ENCODE results near the gene SNTG2. TPM values are rescaled to one million over a fixed set of nuclear protein-coding genes. Genes with fewer than 3 reads are reported as not detected.

SNTG2 gene
- total RNA-seq, 1 donor from 2014 or later, result 23.2 TPM

DNA sequence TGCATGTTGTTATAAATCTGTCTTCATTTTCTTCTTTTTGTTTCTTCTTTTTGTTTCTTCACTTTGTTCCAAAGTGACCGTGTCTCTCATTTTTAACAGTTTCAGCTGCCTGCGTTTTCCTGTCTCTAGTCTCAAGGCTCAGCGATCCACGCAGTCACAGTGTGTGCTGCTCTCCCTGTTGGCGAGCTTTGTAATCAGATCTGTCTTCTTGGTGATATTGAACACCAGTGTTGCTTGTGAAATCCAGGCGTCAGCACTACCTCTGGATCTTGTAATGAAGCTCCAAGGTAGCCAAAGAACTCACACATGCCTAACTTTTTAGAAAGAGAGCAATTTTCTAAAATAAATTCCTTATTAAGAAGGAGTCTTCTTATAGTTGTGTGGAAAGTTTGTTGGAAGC is 13.2 kb downstream of the SNTG2 start:
- no peak overlapping the region for H3K27ac Mint-ChIP-seq (ENCODE audit: unreplicated experiment)
- H3K27me3 Mint-ChIP-seq (ENCODE audit: unreplicated experiment), result peaks cover 6% of the 10 kb centered on the region
- no peak overlapping the region for H3K4me3 Mint-ChIP-seq (ENCODE audit: unreplicated experiment)
- H3K36me3 Mint-ChIP-seq (ENCODE audit: low read depth, unreplicated experiment), result peaks cover 4% of the 10 kb centered on the region
- no peak for DNase-seq (ENCODE audit: low spot score)
- H3K4me1 Mint-ChIP-seq (ENCODE audit: unreplicated experiment), result peaks cover 7% of the 10 kb centered on the region
- TF ChIP-seq, protein P1, sequence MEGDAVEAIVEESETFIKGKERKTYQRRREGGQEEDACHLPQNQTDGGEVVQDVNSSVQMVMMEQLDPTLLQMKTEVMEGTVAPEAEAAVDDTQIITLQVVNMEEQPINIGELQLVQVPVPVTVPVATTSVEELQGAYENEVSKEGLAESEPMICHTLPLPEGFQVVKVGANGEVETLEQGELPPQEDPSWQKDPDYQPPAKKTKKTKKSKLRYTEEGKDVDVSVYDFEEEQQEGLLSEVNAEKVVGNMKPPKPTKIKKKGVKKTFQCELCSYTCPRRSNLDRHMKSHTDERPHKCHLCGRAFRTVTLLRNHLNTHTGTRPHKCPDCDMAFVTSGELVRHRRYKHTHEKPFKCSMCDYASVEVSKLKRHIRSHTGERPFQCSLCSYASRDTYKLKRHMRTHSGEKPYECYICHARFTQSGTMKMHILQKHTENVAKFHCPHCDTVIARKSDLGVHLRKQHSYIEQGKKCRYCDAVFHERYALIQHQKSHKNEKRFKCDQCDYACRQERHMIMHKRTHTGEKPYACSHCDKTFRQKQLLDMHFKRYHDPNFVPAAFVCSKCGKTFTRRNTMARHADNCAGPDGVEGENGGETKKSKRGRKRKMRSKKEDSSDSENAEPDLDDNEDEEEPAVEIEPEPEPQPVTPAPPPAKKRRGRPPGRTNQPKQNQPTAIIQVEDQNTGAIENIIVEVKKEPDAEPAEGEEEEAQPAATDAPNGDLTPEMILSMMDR (IDR thresholded peaks at IDR 0.05; ENCODE audit: unreplicated experiment), result no peak
- no peaks in the 10 kb centered on the region for H3K9me3 Mint-ChIP-seq (ENCODE audit: unreplicated experiment)

DNA sequence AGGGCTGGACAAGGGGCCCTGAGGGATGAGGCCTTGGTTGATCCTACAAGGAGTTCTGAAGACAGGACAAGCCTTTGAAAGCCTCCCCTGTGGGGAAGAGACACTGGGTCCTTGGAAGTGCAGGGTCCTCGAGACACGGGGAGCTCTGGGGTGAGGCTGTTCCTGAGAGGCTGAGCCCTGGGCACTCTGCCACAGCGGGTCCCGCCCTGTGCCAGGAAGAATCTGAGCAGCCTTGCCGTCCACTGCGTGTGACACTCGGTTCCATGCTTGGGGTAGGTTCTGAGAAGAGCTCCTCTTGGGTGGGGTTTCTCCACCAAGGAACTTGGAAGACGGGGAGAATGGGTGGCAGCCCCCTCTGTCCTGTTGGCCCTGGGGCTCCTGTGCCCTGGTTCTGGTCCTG is 13.9 kb downstream of the SNTG2 start:
- H3K4me1 Mint-ChIP-seq (ENCODE audit: unreplicated experiment), result peaks cover 2% of the 10 kb centered on the region
- TF ChIP-seq, protein P1 (IDR thresholded peaks at IDR 0.05; ENCODE audit: unreplicated experiment), result no peak
- H3K27me3 Mint-ChIP-seq (ENCODE audit: unreplicated experiment), result peaks cover 6% of the 10 kb centered on the region
- no peak overlapping the region for H3K4me3 Mint-ChIP-seq (ENCODE audit: unreplicated experiment)
- H3K27ac Mint-ChIP-seq (ENCODE audit: unreplicated experiment), result no peak overlapping the region
- H3K36me3 Mint-ChIP-seq (ENCODE audit: low read depth, unreplicated experiment), result peaks cover 4% of the 10 kb centered on the region
- H3K9me3 Mint-ChIP-seq (ENCODE audit: unreplicated experiment), result no peaks in the 10 kb centered on the region
- DNase-seq (ENCODE audit: low spot score), result no peak

DNA sequence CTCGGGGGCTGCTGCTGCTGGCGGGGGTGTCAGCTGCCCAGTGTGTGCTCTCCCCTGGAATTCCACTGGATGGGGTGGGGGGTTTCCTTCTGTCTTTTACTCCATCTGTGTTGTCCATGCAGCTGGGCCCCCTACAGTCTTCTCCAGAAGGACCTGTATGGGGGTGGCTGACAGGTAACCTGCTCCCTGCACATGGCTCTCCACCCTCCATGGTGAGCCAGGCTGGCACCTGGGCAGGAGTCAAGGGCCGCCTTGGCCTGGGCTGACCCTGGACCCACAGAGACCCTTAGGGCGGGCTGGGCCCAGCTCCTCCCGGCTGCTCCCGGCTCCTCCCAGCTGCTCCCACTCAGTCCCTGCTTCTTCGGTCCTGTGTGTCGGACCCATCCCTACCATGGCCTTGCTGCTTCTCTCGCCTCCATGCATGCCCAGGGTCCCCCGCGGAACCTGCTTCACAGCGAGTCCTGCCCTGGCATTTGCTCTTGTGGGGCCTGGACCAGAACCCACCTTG is 15.0 kb downstream of the SNTG2 start:
- DNase-seq (ENCODE audit: low spot score), result no peak
- no peak overlapping the region for H3K27ac Mint-ChIP-seq (ENCODE audit: unreplicated experiment)
- peaks cover 8% of the 10 kb centered on the region for H3K27me3 Mint-ChIP-seq (ENCODE audit: unreplicated experiment)
- H3K36me3 Mint-ChIP-seq (ENCODE audit: low read depth, unreplicated experiment), result peaks cover 4% of the 10 kb centered on the region
- H3K4me3 Mint-ChIP-seq (ENCODE audit: unreplicated experiment), result no peak overlapping the region
- peaks cover 2% of the 10 kb centered on the region for H3K4me1 Mint-ChIP-seq (ENCODE audit: unreplicated experiment)
- no peaks in the 10 kb centered on the region for H3K9me3 Mint-ChIP-seq (ENCODE audit: unreplicated experiment)
- TF ChIP-seq, protein P1 (IDR thresholded peaks at IDR 0.05; ENCODE audit: unreplicated experiment), result no peak

DNA sequence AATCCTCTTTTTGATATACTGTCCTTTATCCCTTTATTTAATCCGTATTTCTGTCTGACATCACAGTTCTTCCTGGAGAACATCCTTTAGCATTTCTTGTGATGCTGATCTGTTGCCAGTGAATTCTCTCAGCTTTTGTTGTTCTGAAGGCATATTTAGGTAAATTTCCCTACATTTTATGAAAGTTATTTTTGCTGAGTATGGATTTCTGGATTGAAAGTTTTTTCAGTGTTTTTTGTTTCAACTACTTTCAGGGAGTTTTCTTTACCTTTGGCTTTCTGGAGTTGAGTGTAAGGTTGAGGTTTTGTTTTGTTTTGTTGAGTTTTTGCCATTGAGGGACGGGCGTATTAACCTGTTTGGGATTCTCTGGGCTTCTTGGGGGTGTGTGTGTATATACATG is 22.5 kb downstream of the SNTG2 start:
- TF ChIP-seq, protein P1 (IDR thresholded peaks at IDR 0.05; ENCODE audit: unreplicated experiment), result no peak
- Mint-ChIP-seq H3K4me3 (ENCODE audit: unreplicated experiment) (no peak overlapping the region), H3K27me3 (ENCODE audit: unreplicated experiment) (peaks cover 2% of the 10 kb centered on the region), H3K9me3 (ENCODE audit: unreplicated experiment) (no peaks in the 10 kb centered on the region), H3K27ac (ENCODE audit: unreplicated experiment) (no peak overlapping the region), H3K36me3 (ENCODE audit: low read depth, unreplicated experiment) (peaks cover 6% of the 10 kb centered on the region), H3K4me1 (ENCODE audit: unreplicated experiment) (peaks cover 3% of the 10 kb centered on the region)
- no peak for DNase-seq (ENCODE audit: low spot score)

DNA sequence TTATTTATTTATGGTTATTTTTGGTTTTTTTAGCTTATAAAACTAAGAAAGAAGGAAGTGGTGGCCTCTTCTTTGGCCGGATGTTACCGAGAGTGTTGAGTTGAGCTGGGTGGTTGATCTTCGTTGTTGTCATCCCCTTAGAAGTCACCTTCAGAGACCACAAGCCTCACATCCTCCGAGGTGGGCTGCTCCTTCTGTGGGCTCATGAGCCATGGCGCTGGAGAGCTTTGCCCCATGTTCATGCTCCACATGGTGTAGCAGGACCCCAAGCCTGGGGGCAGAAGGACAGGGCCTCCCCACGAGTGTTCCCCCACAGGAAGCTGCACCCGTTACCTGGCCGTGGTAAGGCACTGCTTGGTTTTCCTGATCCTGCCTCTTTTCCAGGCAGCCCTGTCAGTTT is 23.4 kb downstream of the SNTG2 start:
- H3K9me3 Mint-ChIP-seq (ENCODE audit: unreplicated experiment), result no peaks in the 10 kb centered on the region
- H3K36me3 Mint-ChIP-seq (ENCODE audit: low read depth, unreplicated experiment), result peaks cover 6% of the 10 kb centered on the region
- peaks cover 3% of the 10 kb centered on the region for H3K4me1 Mint-ChIP-seq (ENCODE audit: unreplicated experiment)
- no peak overlapping the region for H3K4me3 Mint-ChIP-seq (ENCODE audit: unreplicated experiment)
- TF ChIP-seq, protein P1 (IDR thresholded peaks at IDR 0.05; ENCODE audit: unreplicated experiment), result no peak
- H3K27ac Mint-ChIP-seq (ENCODE audit: unreplicated experiment), result no peak overlapping the region
- peaks cover 4% of the 10 kb centered on the region for H3K27me3 Mint-ChIP-seq (ENCODE audit: unreplicated experiment)
- no peak for DNase-seq (ENCODE audit: low spot score)

Measured in endothelial cell (in vitro differentiated cells).